Lung (tissue), 12 donors: Measurements from ENCODE around the gene TOM1L1. TPM values are rescaled to one million over a fixed set of nuclear protein-coding genes. Genes with fewer than 3 reads are reported as not detected.

ENCODE experiments used
- ATAC-seq: fragments of 200-7000 bp; cut with Tn5 transposase; one replicate; pipeline ENCODE4 v1.9.1; 2020; ENCODE audit warnings: moderate number of reproducible peaks; ENCODE audit not compliant: insufficient read depth, low FRiP score
- DNase-seq, 3 donors: peaks; one replicate each; pipeline ENCODE4 v3.0.0-alpha.2; 2013 to 2017
- H3K27ac ChIP-seq, 2 donors: one replicate each; pipeline ENCODE4 v1.5.1; 2013; ENCODE audit warnings: mild to moderate bottlenecking in 2 of 2, moderate library complexity in 2 of 2, control low read depth in 1 of 2, inconsistent platforms in 1 of 2, low read depth in 1 of 2, low read length in 1 of 2
- H3K27me3 ChIP-seq, 3 donors: one replicate each; pipeline ENCODE4 v1.5.1; 2013; ENCODE audit warnings: low read length in 2 of 3; ENCODE audit not compliant: control insufficient read depth in 3 of 3, insufficient read depth in 3 of 3
- H3K36me3 ChIP-seq, 4 donors: one replicate each; pipeline ENCODE4 v1.5.1; 2013; ENCODE audit warnings: low read length in 4 of 4, mild to moderate bottlenecking in 1 of 4, moderate library complexity in 1 of 4; ENCODE audit not compliant: control insufficient read depth in 4 of 4, insufficient read depth in 4 of 4
- H3K4me1 ChIP-seq, 5 donors: one replicate each; pipeline ENCODE4 v1.5.1; 2013; ENCODE audit warnings: low read length in 5 of 5, mild to moderate bottlenecking in 2 of 5, moderate library complexity in 1 of 5; ENCODE audit not compliant: control insufficient read depth in 5 of 5, insufficient read depth in 5 of 5
- H3K4me3 ChIP-seq: one replicate; pipeline ENCODE4 v1.5.1; 2013; ENCODE audit warnings: mild to moderate bottlenecking, control low read depth, moderate library complexity
- H3K9ac ChIP-seq, 2 donors: one replicate each; pipeline ENCODE4 v1.5.1; 2013; ENCODE audit warnings: low read length in 2 of 2, control low read depth in 1 of 2; ENCODE audit not compliant: insufficient read depth in 1 of 2
- H3K9me3 ChIP-seq, 4 donors: one replicate each; pipeline ENCODE4 v1.5.1; 2013; ENCODE audit warnings: low read length in 3 of 4, mild to moderate bottlenecking in 1 of 4, moderate library complexity in 1 of 4; ENCODE audit not compliant: control insufficient read depth in 4 of 4, insufficient read depth in 3 of 4
- WGBS, 2 donors: extraction: QIAGEN DNeasy Blood & Tissue Kit; methylation state at CpG; one replicate each; pipeline ENCODE4 v1.1.7; 2013; 5-methylcytosine and 5-hydroxymethylcytosine counted together
- polyA plus RNA-seq, 2 donors: library from polyadenylated mRNA; stranded (reverse); fragments of 200-250 nt; gene quantifications; one replicate each; pipeline ENCODE4 v1.2.1, GENCODE V29; 2013
- total RNA-seq, 2 donors: library from RNA; depleted of rRNA in 1 of 2; stranded (reverse); fragments of >200 nt in 1 of 2; gene quantifications; one replicate each; pipeline ENCODE4 v1.2.1, GENCODE V29; 2014 to 2021
- TF ChIP-seq, protein P1 (sequence below): IDR thresholded peaks from 2 replicates; pipeline ENCODE4 v1.5.1; 2012; ENCODE audit warnings: mild to moderate bottlenecking; ENCODE audit errors: control extremely low read depth, extremely low read depth
- donor health status: control.
- donor health status: control.
- donor health status: Bipolar disorder and iron deficiency.
- donor health status: healthy.
- donor health status: DM: yes; HTN: yes; CAD: no.

Gene TOM1L1
- total and polyA plus RNA-seq, 4 donors, result 12.2 to 39.1 (median 28.1) TPM

GRCh38 chr17:54979657-54980056 lies 79.0 kb downstream of the TOM1L1 start:
- ATAC-seq (no peak), DNase-seq (peak in 2 of 3 donors; percentile 63 to 67)
- Histone ChIP-seq H3K4me3 (no peak overlapping the region), H3K27ac (no peak overlapping the region), H3K36me3 (no peaks in the 10 kb centered on the region), H3K4me1 (peaks cover 0 to 7% (median 2%) of the 10 kb centered on the region in 5 donors), H3K27me3 (no peaks in the 10 kb centered on the region), H3K9me3 (peaks cover 0 to 7% (median 2%) of the 10 kb centered on the region in 4 donors), H3K9ac (no peak overlapping the region)
- TF ChIP-seq, protein P1, sequence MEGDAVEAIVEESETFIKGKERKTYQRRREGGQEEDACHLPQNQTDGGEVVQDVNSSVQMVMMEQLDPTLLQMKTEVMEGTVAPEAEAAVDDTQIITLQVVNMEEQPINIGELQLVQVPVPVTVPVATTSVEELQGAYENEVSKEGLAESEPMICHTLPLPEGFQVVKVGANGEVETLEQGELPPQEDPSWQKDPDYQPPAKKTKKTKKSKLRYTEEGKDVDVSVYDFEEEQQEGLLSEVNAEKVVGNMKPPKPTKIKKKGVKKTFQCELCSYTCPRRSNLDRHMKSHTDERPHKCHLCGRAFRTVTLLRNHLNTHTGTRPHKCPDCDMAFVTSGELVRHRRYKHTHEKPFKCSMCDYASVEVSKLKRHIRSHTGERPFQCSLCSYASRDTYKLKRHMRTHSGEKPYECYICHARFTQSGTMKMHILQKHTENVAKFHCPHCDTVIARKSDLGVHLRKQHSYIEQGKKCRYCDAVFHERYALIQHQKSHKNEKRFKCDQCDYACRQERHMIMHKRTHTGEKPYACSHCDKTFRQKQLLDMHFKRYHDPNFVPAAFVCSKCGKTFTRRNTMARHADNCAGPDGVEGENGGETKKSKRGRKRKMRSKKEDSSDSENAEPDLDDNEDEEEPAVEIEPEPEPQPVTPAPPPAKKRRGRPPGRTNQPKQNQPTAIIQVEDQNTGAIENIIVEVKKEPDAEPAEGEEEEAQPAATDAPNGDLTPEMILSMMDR, result no peak

DNA sequence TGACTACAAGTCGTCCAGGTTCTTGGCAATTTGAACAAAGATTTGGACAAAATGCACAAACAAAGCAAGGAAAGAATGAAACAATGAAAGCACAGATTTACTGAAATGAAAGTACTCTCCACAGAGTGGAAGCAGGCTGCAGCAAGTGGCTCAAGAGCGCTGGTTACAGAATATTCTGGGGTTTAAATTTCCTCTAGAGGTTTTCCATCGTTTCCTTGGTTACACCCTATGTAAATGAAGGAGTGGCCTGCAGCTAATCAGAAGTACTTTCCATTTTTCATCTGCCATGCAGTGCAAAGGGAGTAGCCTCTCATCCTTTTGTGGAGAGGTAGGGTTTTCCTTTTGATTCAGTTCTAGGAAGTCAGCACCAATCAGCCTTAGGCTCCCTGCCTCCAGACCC lies 79.7 kb downstream of the TOM1L1 start:
- no peak overlapping the region for H3K9ac ChIP-seq
- TF ChIP-seq, protein P1, result no peak
- peaks cover 0 to 7% (median 2%) of the 10 kb centered on the region in 4 donors for H3K9me3 ChIP-seq
- peaks cover 0 to 7% (median 2%) of the 10 kb centered on the region in 5 donors for H3K4me1 ChIP-seq
- H3K4me3 ChIP-seq, result no peak overlapping the region
- no peaks in the 10 kb centered on the region for H3K36me3 ChIP-seq
- no peak for ATAC-seq
- WGBS, 2 donors, result 63 to 64% methylated on average over 3 of the region's 3 CpGs
- H3K27ac ChIP-seq, result no peak overlapping the region
- peak in 1 of 3 donors; percentile 22 for DNase-seq
- H3K27me3 ChIP-seq, result no peaks in the 10 kb centered on the region

- TF ChIP-seq, protein P1, result no peak
- ATAC-seq, result no peak
- Histone ChIP-seq H3K27ac (no peak overlapping the region), H3K9me3 (peaks cover 0 to 7% (median 2%) of the 10 kb centered on the region in 4 donors), H3K4me1 (peaks cover 0 to 16% (median 2%) of the 10 kb centered on the region in 5 donors), H3K27me3 (no peaks in the 10 kb centered on the region), H3K9ac (no peak overlapping the region), H3K4me3 (no peak overlapping the region), H3K36me3 (peaks cover 0 to 4% (median 2%) of the 10 kb centered on the region in 4 donors)
- peak in 1 of 3 donors; percentile 27 for DNase-seq
Measured at GRCh38 chr17:54982399-54982798, 81.7 kb downstream of the TOM1L1 start.

DNA sequence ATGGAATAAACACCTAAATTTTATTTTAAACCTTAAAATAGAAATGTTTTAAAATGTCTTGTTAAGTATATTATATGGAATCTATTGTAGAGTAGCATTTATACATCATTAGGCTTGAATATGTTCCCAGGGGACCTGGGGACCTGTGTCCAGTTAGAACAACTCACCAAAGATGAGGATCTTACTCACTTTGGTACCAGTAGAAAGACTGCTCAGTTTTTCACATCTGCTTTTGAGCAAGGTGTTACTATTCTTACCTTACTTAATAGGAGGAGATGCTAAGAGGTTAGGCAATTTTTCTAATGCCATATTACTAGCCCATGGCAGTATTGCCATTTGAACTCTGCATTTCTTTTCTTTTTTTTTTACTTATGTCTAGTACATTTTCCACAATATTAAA lies 82.6 kb downstream of the TOM1L1 start:
- H3K27me3 ChIP-seq, result no peaks in the 10 kb centered on the region
- H3K4me1 ChIP-seq, result peaks cover 0 to 16% (median 0%) of the 10 kb centered on the region in 5 donors
- no peak overlapping the region for H3K4me3 ChIP-seq
- no peak overlapping the region for H3K9ac ChIP-seq
- peaks cover 0 to 7% (median 2%) of the 10 kb centered on the region in 4 donors for H3K9me3 ChIP-seq
- H3K27ac ChIP-seq, result no peak overlapping the region
- peaks cover 0 to 4% (median 2%) of the 10 kb centered on the region in 4 donors for H3K36me3 ChIP-seq
- ATAC-seq (no peak), DNase-seq (no peak)
- TF ChIP-seq, protein P1, result no peak
